T-cell (primary cell): ENCODE measurements around the gene PEX12. TPM values are rescaled to one million over a fixed set of nuclear protein-coding genes. Genes with fewer than 3 reads are reported as not detected.
A peak's percentile ranks its signal among the peaks of the same experiment; 100 is the strongest.

ENCODE experiments used
- ATAC-seq, 4 experiments: fragments of 200-7000 bp in 3 of 4; fragments of 150-1000 bp in 1 of 4; cut with Tn5 transposase; replicated peaks in 1 of 4; 1 replicate in 3 of 4; 2 replicates in 1 of 4; pipeline ENCODE4 v1.10.0; 2021; ENCODE audit warnings: moderate library complexity in 3 of 4, mild to moderate bottlenecking in 2 of 4, moderate number of reproducible peaks in 1 of 4
- CTCF ChIA-PET, 2 donors: fragments of 300-600 bp; sonication (Branson Sonifier 250); formaldehyde crosslinking; loops; one replicate each; lab custom pipeline; 2022; ENCODE audit warnings: antibody characterized with exemption in 2 of 2; lab: Charles Lee
- POLR2A ChIA-PET, 2 donors: fragments of 300-600 bp; sonication (Branson Sonifier 250); formaldehyde crosslinking; loops; one replicate each; lab custom pipeline; 2022; ENCODE audit warnings: antibody characterized with exemption in 2 of 2; lab: Charles Lee
- DNase-seq, 35 experiments: peaks; one replicate each; pipeline versions ENCODE4 v3.0.0 to v3.0.0-alpha.2; 2013 to 2023
- H3K27ac ChIP-seq: one replicate; pipeline ENCODE4 v1.5.1; 2013; ENCODE audit warnings: low read length
- H3K27me3 ChIP-seq, 2 experiments: replicated peaks in 1 of 2; 1 replicate in 1 of 2; 2 replicates in 1 of 2; pipeline versions ENCODE4 v1.6.1 to v1.7.0; 2013; ENCODE audit warnings: low read length in 1 of 2, mixed read lengths in 1 of 2; ENCODE audit not compliant: control insufficient read depth in 2 of 2, insufficient read depth in 2 of 2; ENCODE audit errors: extremely low read depth in 1 of 2
- H3K36me3 ChIP-seq, 2 donors: 1 replicate in 1 of 2; 2 replicates in 1 of 2; pipeline versions ENCODE4 v1.6.1 to v1.7.0; 2013; ENCODE audit warnings: low read length in 1 of 2; ENCODE audit not compliant: control insufficient read depth in 2 of 2, insufficient read depth in 1 of 2; ENCODE audit errors: extremely low read depth in 1 of 2
- H3K4me1 ChIP-seq, 2 experiments: 1 replicate in 1 of 2; 2 replicates in 1 of 2; pipeline versions ENCODE4 v1.6.1 to v1.7.0; 2013; ENCODE audit warnings: low read length in 2 of 2, mixed read lengths in 1 of 2; ENCODE audit not compliant: insufficient read depth in 2 of 2, control insufficient read depth in 1 of 2; ENCODE audit errors: extremely low read depth in 1 of 2
- H3K4me3 ChIP-seq, 2 donors: 1 replicate in 1 of 2; 2 replicates in 1 of 2; pipeline versions ENCODE4 v1.5.1 to v1.7.0; 2013; ENCODE audit warnings: mild to moderate bottlenecking in 2 of 2, low read length in 1 of 2, moderate library complexity in 1 of 2; ENCODE audit not compliant: control insufficient read depth in 1 of 2; ENCODE audit errors: extremely low read depth in 1 of 2
- H3K9me3 ChIP-seq: 2 replicates; pipeline ENCODE4 v1.7.0; 2013
- H3K27ac Mint-ChIP-seq, 2 donors: one replicate each; pipeline ENCODE4 v1.8.0; 2020 to 2021; ENCODE audit warnings: mild to moderate bottlenecking in 2 of 2, mixed read lengths in 2 of 2
- H3K27me3 Mint-ChIP-seq, 2 donors: one replicate each; pipeline ENCODE4 v1.8.0; 2021 to 2022; ENCODE audit warnings: mixed read lengths in 2 of 2
- H3K36me3 Mint-ChIP-seq: one replicate; pipeline ENCODE4 v1.8.0; 2021; ENCODE audit warnings: mixed read lengths
- H3K4me1 Mint-ChIP-seq, 3 donors: one replicate each; pipeline ENCODE4 v1.8.0; 2020 to 2022; ENCODE audit warnings: mixed read lengths in 3 of 3, mild to moderate bottlenecking in 1 of 3
- H3K4me3 Mint-ChIP-seq, 3 donors: one replicate each; pipeline ENCODE4 v1.8.0; 2020 to 2022; ENCODE audit warnings: mild to moderate bottlenecking in 3 of 3, mixed read lengths in 3 of 3, moderate library complexity in 3 of 3
- H3K9me3 Mint-ChIP-seq, 3 donors: one replicate each; pipeline ENCODE4 v1.8.0; 2020 to 2022; ENCODE audit warnings: mixed read lengths in 3 of 3
- whole genome bisulfite sequencing: methylation state at CpG from one replicate; pipeline ENCODE4 v1.1.5; 2013; ENCODE audit warnings: missing lambda C conversion rate; ENCODE audit not compliant: insufficient coverage; 5-methylcytosine and 5-hydroxymethylcytosine counted together
- total RNA-seq, 35 experiments: library from RNA in 6 of 35; stranded (reverse) in 6 of 35; fragments of 120-200 nt in 1 of 35; gene quantifications; one replicate each; pipeline versions ENCODE4 v1.2.1 to v1.2.4 and lab custom pipeline; 2013 to 2026

PEX12 gene
- total RNA-seq, 5 donors from 2014 or later (not counting 1 experiment from before 2014, with no cell fraction given) = 3.6 to 6.6 (median 5.6) TPM

GRCh38 chr17:35587074-35587961, 8.9 kb upstream of the PEX12 start, which contains the start of gene AP2B1:
TSS of gene AP2B1 (plus strand) at chr17:35587322. CDS start at chr17:35594031, 6,709 bp downstream.
- Mint-ChIP-seq H3K9me3 (no peaks in the 10 kb centered on the region), H3K4me3 (peak within 1 kb of the TSS; percentile 93 to 98 (median 96)), H3K36me3 (no peaks in the 10 kb centered on the region), H3K27me3 (no peaks in the 10 kb centered on the region), H3K4me1 (peaks cover 38 to 43% (median 38%) of the 10 kb centered on the region in 3 donors), H3K27ac (peak within 1 kb of the TSS; percentile 96 to 99)
- Histone ChIP-seq H3K4me3 (peak within 1 kb of the TSS; percentile 65 to 74), H3K27me3 (peaks cover 0 to 4% of the 10 kb centered on the region in 2 experiments), H3K9me3 (no peaks in the 10 kb centered on the region), H3K4me1 (peaks cover 11 to 20% of the 10 kb centered on the region in 2 experiments), H3K36me3 (no peaks in the 10 kb centered on the region), H3K27ac (peak within 1 kb of the TSS; percentile 94)
- ChIA-PET POLR2A (interaction anchor here (0.6 to 1.5 kb wide), 7 partner anchors 9 to 417 kb away, joined by 3 to 15 read pairs (median 4); partner anchors contain the start of gene PEX12 (in 2 of the 2)), CTCF (interaction anchor here in 1 of 2 donors (1.1 kb wide), 1 partner anchor 9 kb away, joined by 6 read pairs; the partner anchor contains the start of gene PEX12)
- peak; percentile 98 to 99 (median 99) for ATAC-seq
- peak; percentile 90 to 100 (median 94) for DNase-seq
- WGBS = under 1% methylated on average over 43 of the region's 50 CpGs

DNA sequence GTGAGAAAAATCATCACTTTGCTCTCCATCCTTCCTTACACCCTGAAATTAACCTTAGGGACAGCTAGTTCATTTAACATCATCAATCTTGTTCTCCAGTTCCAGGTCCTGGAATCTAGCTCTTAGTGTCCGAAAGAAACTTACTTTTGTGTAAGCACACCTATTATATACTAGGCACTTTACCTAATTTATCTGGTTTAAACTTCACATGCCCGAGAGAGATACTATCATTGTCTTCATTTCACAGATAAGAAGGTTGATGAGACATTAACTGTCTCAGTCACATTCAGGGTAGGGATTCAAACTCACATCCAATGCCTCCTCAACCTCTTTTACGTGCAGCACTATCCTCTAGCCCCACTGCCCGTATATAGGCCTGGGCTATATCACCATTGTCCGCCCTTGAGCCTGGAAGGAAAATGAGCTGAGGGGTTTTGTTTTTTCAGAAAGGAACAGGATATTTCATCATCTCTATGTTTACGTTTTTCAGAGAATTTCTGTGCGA, 8.2 kb upstream of the PEX12 start:
- Mint-ChIP-seq H3K27me3 (no peaks in the 10 kb centered on the region), H3K4me1 (peaks cover 38 to 43% (median 38%) of the 10 kb centered on the region in 3 donors), H3K27ac (peak overlapping the region; percentile 96 to 99), H3K4me3 (peak overlapping the region; percentile 93 to 98 (median 96)), H3K36me3 (no peaks in the 10 kb centered on the region), H3K9me3 (no peaks in the 10 kb centered on the region)
- ATAC-seq = peak; percentile 2 to 10 (median 6)
- WGBS = 0% methylated on average over 2 of the region's 7 CpGs
- Histone ChIP-seq H3K4me1 (peaks cover 11 to 20% of the 10 kb centered on the region in 2 experiments), H3K9me3 (no peaks in the 10 kb centered on the region), H3K27me3 (peaks cover 0 to 4% of the 10 kb centered on the region in 2 experiments), H3K36me3 (no peaks in the 10 kb centered on the region), H3K4me3 (peak overlapping the region; percentile 65 to 74), H3K27ac (peak overlapping the region; percentile 94)
- ChIA-PET POLR2A (interaction anchor here (0.6 to 1.5 kb wide), 9 partner anchors 8 to 416 kb away, joined by 3 to 15 read pairs (median 3); partner anchors contain the start of gene PEX12 (in 2 of the 2)), CTCF (interaction anchor here (0.8 to 1.1 kb wide), 2 partner anchors 8 to 36 kb away, joined by 4 to 6 read pairs; partner anchors contain the start of gene PEX12 (in 1 of the 2))
- DNase-seq = peak in 2 of 35 experiments; percentile 2 to 5

GRCh38 chr17:35584061-35584460, 5.7 kb upstream of the PEX12 start:
- H3K9me3 ChIP-seq = no peaks in the 10 kb centered on the region
- peaks cover 16 to 18% of the 10 kb centered on the region in 2 experiments for H3K4me1 ChIP-seq
- H3K4me3 ChIP-seq = no peak overlapping the region
- 80% methylated on average over 1 of the region's 1 CpG for WGBS
- DNase-seq = no peak
- no peaks in the 10 kb centered on the region for H3K36me3 ChIP-seq
- no peak overlapping the region for H3K4me3 Mint-ChIP-seq
- peaks cover 28 to 29% (median 28%) of the 10 kb centered on the region in 3 donors for H3K4me1 Mint-ChIP-seq
- no peak overlapping the region for H3K27ac ChIP-seq
- H3K9me3 Mint-ChIP-seq = no peaks in the 10 kb centered on the region
- H3K27ac Mint-ChIP-seq = peak overlapping the region in 1 of 2 donors; percentile 42
- peaks cover 0 to 4% of the 10 kb centered on the region in 2 experiments for H3K27me3 ChIP-seq
- no peaks in the 10 kb centered on the region for H3K27me3 Mint-ChIP-seq
- no peaks in the 10 kb centered on the region for H3K36me3 Mint-ChIP-seq
- CTCF ChIA-PET = no interaction called here
- ATAC-seq = no peak
- POLR2A ChIA-PET = no interaction called here

DNA sequence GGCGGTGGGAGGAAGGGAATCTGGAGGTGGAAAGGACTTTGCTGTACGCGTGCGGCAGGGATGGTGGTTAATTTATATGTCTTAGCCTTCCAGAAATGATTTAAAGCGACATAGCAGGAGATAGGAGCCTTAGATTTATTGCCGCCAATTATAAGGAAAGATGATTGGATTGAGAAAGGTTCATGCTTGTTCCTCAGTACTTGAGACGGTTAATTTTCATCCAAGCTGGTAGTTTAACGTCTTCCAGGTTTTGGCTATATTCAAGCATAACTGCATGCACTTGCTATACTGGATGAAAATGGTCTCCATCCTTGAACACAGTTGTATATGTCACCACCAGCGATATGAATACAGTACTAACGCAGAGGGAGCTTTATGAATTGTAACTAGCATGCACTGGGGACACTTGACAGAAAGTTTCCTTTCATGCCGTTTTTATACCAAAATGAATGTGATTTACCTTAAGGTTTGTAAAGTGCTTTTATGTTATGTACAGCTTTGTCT, 610 bp upstream of the PEX12 start:
- Mint-ChIP-seq H3K4me1 (peaks cover 27 to 36% (median 28%) of the 10 kb centered on the region in 3 donors), H3K27ac (peak overlapping the region; percentile 99), H3K36me3 (peaks cover 5% of the 10 kb centered on the region), H3K4me3 (peak overlapping the region; percentile 94 to 97 (median 97)), H3K9me3 (no peaks in the 10 kb centered on the region), H3K27me3 (no peaks in the 10 kb centered on the region)
- Histone ChIP-seq H3K27ac (peak overlapping the region; percentile 94), H3K4me1 (peaks cover 14 to 15% of the 10 kb centered on the region in 2 experiments), H3K4me3 (peak overlapping the region; percentile 78 to 89), H3K9me3 (no peaks in the 10 kb centered on the region), H3K36me3 (peaks cover 2 to 8% of the 10 kb centered on the region in 2 donors), H3K27me3 (no peaks in the 10 kb centered on the region)
- peak in 1 of 35 experiments; percentile 35 for DNase-seq
- CTCF ChIA-PET = interaction anchor here in 1 of 2 donors (0.6 to 2.7 kb wide), 11 partner anchors 8 to 489 kb away, joined by 3 to 12 read pairs (median 5); partner anchors contain the start of genes AP2B1 and TAF15
- 1% methylated on average over 8 of the region's 11 CpGs for WGBS
- peak in 2 of 4 experiments; percentile 11 to 12 for ATAC-seq
- POLR2A ChIA-PET = interaction anchor here (0.6 to 1.2 kb wide), 14 partner anchors 8 to 233 kb away, joined by 3 to 10 read pairs (median 3); partner anchors contain the start of genes AP2B1 (in 2 of the 2) and TAF15 (in 1 of the 2)

- no peak for DNase-seq
- WGBS = 9% methylated on average over 3 of the region's 8 CpGs
Measured at GRCh38 chr17:35577830-35578196, 558 bp downstream of the PEX12 start.

More at GRCh38 chr17:35577830-35578196, 558 bp downstream of the PEX12 start:
- Histone ChIP-seq H3K27ac (peak overlapping the region; percentile 94), H3K9me3 (no peaks in the 10 kb centered on the region), H3K36me3 (peaks cover 2 to 8% of the 10 kb centered on the region in 2 donors), H3K27me3 (no peaks in the 10 kb centered on the region), H3K4me1 (peaks cover 14 to 15% of the 10 kb centered on the region in 2 experiments), H3K4me3 (peak overlapping the region; percentile 78 to 89)
- Mint-ChIP-seq H3K9me3 (no peaks in the 10 kb centered on the region), H3K36me3 (peaks cover 5% of the 10 kb centered on the region), H3K4me3 (peak overlapping the region; percentile 94 to 97 (median 97)), H3K27ac (peak overlapping the region; percentile 99), H3K4me1 (peaks cover 27 to 36% (median 28%) of the 10 kb centered on the region in 3 donors), H3K27me3 (no peaks in the 10 kb centered on the region)
- ATAC-seq = no peak
- CTCF ChIA-PET = interaction anchor here in 1 of 2 donors (0.9 to 2.7 kb wide), 5 partner anchors 9 to 488 kb away, joined by 3 to 12 read pairs (median 6); partner anchors contain the start of gene AP2B1
- POLR2A ChIA-PET = interaction anchor here (0.5 to 1.2 kb wide), 8 partner anchors 8 to 231 kb away, joined by 3 to 10 read pairs (median 3); partner anchors contain the start of genes AP2B1 (in 2 of the 2) and TAF15 (in 1 of the 2)
